Glomerular endothelial cell (primary cell): ENCODE results near the gene CFAP100. TPM values are rescaled to one million over a fixed set of nuclear protein-coding genes. Genes with fewer than 3 reads are reported as not detected.

ENCODE experiments used
- DNase-seq: peaks from one replicate; pipeline ENCODE4 v3.0.0-alpha.2; 2011; ENCODE audit warnings: low read depth, low spot score; ENCODE audit errors: extremely low read depth
- total RNA-seq: library from RNA; depleted of rRNA; stranded (reverse); fragments of >200 nt; gene quantifications from 2 replicates; pipeline ENCODE4 v1.2.3, GENCODE V29; 2015

The CFAP100 gene
- total RNA-seq, 1 donor from 2014 or later: not detected

DNA sequence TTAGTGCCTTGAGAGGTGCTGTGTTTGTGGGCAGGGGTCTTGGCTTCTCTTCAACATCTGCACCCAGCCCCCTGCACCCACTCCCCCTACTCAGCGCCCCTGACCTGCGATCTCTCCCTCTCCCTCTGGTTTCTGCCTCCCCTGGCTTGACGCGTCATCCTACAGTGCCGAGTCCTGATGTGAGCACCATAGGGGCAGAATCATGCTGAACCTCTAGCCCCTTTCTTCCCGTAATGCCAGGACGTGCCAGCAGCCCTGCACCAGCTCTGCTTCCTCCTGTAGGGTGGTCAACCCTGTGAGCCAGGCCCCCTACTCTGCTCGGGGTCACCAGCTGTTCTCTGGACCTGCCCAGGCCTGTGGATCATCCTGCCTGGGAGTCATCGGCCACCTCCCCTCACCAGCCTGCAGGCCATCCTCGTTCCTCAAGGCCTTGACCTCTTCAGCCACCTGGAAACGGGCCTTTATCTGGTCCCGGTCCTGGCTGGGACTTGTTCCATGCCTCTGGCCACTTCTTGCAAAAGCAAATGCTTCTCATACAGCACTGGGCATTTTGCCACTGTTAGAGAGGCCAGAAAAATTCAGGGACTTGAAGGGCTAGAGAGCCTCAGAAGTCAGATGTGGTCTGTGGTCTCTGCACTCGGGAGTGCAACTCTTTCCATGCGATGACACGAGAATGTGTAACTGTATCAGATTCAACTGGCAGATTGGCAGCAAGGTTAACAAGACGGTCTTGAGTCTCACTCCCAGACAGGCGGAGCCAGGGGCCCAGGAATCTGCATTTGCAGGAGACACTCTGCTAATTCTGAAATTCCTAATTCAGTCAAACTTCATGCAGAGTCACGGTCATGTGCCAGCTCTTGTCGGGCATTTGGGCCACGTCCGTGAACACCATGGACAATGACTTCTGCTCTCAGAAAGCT, 20.8 kb upstream of the CFAP100 start:
- DNase-seq: no peak

DNA sequence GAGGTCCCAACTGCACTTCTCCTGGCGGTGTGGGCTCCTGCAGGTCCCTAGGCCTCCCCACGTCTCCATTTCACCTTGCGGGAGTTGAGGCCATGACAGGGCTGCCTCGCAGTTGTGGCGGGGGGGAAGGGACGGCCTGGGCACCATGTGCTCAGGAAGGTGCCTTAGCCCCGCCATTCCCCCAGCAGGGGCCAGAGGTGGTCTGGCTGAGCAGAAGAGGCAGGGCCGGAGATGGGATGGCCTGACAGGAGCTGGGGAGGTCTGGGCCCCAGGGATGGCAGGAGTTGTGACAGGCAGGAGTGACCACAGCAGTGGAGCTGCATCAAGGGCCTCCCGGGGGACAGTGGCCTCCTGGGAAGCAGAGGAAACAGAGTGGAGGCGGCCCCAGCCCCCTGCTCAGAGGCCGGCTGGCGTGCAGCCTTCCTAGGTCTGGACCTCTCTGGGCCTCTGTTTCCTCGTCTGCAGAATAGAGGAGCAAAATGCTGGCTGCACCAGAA, 18.8 kb upstream of the CFAP100 start:
- DNase-seq: no peak

DNA sequence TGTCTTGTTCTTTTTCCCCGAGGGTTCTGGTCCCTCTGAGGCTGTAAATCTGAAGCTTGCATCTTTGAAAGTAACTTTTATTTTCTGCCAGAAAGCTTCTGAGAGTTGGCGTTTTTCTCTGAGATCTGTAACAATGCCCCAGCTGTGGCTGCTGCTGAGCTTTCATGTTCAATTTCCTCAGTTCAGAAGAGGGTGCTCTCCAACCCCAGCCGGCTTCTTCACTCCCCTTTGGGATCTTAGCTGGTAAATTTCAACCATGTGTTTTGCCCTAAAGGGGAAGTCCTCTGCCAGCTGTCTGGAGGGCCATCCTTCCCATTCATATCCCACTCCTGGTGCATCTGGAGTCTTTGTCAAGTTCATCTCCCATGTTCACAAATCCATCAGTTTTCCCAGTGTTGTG, 18.3 kb upstream of the CFAP100 start:
- DNase-seq: no peak

DNA sequence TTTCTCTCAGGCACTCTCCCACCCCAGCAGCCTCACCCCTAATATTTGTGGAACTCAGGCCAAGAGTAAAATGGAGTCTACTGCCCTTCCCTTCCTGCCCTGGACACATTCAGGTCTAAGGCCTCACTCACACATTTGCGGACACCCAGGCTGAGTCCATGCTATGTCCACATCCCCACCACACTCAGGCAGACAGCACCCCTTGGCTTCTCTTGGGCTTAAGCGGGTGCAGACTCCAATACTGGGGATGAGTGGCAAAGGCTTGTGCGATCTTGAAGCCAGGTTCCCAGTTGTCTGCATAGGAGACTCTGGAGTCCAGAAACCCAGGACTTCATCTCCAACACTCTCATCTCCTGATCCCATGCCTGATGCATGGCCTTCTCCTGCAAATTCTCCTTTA, 17.5 kb upstream of the CFAP100 start:
- DNase-seq: no peak

DNA sequence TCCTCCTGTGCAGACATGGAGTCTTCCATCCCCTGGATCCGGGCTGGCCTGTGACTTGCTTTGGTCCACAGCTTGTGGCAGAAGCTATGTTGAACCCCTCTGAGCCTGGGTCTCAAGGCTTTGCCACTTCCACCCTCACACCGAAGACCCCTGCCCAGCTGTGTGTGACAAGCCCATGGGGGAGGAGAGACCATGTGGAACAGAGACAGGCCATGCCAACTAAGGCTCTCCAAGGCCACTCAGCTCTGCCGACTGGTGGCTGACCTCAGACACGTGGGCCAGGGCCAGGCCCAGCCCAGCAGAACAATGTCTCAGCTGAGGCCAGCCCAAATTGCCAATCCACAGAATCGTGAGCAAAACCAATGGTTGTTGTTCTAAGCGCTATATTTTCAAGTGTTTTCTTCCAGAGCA, 16.4 kb upstream of the CFAP100 start:
- DNase-seq: no peak

DNA sequence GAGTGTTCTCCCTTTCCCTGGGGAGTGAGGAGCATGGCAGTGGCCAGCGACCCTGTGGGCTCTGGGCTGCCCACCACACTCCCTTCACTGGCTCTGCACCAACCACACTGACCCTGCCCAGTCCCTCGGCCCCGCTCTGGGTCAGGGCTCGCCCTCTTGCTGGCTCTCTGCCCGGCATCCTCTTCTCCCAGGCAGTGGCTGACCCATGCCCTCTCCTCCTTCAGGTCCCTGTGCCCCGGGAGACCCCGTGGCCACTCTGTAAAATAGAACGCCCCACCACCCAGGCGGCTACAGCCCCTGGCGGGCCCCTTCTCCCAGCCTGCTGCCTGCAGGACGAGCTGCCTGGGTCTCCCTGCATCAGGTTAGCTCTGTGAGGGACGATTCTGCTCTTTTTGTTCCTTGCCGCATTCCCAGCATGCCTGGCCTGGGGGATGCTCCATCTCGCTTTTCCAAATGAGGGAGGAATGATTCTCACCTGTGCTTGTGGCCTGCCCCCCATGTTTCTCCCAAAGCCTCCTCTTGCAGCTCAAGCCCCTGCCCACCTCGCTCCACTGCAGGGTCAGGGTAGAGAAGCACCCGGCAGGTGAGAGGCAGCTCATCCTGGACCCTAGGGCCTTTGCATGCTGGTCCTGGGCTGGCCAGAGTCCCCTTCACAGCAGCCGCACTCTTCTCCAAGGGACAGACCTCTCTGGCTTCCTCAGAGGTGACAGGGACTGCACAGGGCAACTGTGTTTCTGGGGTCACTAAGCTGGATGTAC, 14.5 kb upstream of the CFAP100 start:
- no peak for DNase-seq

DNA sequence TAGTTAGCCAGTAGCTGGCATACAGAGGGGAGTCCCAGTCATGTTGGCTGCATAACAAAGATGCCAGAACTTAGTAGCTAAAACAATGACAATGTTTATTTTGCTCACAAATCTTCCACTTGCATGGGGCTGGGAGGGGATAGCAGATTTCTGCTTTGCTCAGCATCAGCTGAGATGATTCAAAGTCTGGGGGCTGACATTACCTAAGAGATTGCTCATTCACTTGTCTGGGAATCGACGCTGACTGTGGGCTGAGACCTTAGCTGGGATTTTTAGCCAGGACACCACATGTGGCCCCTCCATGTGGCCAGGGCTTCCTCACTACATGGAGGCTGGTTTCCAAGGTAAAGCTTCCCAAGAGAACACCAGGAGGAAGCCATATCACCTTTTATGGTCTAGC, 12.7 kb upstream of the CFAP100 start:
- no peak for DNase-seq

DNA sequence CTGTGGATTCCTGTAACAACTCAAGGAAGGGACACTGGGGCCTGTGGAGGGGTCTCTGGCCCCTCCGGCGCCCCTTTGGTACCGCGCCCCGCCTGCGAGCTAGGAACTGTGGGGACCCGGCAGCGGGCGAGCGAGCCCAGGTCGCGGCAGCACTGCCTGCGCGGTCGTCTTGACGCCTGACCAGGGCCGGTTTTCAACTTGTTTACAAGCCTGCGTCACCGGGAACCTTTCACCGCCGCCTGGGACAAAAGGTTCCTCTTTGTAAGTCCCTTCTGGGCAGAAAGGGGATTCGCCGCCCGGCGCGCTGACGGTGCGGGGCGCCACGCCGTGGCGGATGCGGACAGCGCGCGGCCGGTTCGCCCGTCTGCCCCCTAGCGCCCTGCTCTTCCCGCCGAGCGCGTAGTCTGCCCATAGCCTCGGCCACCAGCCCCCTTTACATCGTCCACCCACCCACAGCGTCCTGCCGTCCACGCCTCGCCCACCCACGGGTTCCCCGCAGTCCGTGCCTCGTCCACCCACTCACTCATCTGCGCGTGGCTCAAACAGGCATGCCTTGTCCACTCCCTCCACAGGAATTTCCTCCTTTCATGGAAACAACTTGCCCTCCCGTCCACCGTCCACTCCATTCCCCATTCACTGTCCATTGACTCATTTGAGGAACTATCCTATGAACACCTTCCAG, 5.5 kb upstream of the CFAP100 start:
- peak; percentile 33 for DNase-seq

DNA sequence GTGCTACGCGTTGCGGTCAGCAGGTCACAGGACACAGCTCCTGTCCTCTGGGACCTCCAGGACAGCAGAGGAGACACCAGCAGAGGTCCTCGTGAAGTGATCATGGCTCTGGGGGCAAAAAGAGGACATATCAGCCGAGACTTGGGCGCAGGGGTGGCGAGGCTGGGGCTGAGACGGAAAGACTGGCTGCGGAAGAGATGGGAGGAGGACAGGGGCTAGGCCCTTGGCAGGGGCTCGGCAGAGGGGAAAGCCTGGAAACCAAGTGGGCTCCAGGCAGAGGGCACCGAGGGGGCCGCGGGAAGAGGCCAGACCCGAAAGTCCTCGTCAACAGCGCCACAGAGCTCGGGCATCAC, 4.9 kb upstream of the CFAP100 start:
- no peak for DNase-seq

DNA sequence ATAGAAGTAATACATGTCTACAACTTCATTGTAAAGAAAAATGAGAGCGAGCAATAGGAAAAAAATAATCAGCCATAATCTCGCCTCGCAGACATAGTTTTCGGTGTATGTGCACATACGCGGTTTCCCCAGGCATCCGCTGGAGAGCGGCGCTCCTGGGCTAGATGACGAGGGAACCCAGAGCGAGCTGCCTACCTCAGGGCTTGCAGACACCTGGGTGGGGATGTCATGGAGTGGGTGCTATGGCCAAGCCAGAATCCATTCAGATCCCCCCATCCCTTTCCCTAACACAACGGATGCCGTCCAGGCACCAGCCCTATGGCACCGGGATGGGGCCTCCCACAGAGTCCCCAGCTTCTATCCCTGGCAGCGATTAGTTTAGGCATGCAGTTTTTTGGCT, 4.5 kb upstream of the CFAP100 start:
- DNase-seq: no peak

DNA sequence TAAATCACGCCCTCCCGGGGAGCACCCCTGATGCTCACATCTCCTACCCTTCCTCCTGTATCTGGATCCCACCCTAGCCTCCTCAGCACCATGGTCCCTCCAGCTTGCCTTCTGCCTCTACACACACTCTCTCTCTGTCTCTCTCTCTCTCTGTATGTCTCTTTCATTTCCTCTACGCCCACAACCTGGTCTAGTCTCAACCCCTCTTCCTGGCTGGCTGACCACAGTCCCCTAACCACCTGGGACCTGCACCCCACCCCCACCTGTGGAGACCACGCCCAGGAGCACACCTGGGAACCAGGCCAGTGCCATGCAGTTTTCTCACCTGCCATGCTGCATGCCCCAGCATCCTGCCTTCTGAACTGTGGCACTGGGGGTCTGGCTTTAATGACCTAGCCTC, 4.0 kb upstream of the CFAP100 start:
- no peak for DNase-seq

DNA sequence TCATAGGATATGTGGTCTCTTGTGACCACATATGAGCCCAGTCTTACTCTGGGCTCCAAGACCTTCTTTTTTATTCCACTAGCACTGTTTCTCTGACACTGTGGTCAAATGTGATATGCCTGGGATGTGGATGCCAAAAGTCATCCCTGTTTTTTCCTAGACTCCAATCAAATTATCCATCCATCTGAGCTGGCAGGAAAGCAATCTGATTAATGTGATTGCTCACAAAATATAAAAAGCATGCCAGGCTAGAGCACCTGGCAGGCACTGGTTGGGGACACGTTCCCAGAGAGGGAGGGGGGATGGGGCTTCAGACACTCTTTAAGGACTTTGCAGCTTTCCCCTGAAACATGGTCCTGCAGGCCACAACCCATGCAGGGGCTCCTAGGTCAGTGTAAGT, 3.1 kb upstream of the CFAP100 start:
- no peak for DNase-seq

DNA sequence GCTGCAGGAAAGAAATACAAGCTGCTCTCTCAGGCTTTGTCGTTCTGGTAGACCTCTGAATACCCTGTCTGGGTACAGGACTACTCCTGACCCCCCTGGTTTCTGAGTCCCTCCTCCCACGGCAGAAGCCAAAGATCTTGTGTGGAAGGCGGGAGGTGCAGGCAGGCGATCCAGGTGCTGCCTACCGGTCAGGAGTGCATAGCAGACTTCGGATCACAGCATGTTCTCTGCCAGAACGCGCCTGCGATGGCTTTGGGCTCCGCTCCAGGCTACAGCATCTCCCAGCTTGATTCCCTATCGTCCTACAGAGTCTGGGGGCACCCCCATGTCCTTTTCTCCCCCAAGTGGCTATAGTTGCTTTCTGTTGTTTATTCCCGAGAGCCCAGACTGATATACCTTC, 2.5 kb upstream of the CFAP100 start:
- DNase-seq: no peak

DNA sequence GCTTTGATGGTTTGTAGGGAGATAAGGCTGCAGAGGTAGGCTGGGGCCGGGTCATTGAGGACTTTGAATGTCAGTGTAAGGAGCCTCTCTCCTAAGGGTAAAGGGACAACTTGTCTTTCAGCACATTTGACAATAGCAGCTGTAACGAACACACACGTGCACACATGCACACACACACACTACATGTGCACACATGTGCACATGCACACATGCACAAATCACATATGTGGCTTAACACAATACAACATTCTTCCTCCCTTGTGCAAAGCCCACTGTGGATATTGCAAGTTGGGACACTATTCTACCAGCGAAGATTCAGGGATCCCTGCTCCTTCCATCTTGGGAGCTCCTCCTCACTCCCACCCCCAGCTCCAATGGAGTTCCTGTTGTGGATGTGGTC, 1.1 kb upstream of the CFAP100 start:
- no peak for DNase-seq

DNA sequence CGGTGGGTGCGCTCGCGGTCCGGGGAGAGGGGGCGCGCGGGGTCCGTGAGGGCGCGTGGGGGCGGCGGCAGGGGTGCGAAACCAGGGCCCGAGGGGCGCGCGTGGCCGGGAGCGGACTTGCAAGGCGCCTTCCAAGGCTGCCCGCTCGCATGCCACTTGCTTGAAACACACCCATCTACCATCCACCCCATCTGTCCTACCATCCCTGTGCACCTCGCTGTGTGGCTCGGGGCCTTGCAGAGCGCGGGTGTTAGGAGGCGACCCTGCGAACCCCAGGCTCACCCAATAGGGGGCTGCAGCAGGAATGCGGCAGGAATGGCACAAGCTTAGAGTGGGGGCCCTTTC, 240 bp downstream of the CFAP100 start:
- DNase-seq: no peak

DNA sequence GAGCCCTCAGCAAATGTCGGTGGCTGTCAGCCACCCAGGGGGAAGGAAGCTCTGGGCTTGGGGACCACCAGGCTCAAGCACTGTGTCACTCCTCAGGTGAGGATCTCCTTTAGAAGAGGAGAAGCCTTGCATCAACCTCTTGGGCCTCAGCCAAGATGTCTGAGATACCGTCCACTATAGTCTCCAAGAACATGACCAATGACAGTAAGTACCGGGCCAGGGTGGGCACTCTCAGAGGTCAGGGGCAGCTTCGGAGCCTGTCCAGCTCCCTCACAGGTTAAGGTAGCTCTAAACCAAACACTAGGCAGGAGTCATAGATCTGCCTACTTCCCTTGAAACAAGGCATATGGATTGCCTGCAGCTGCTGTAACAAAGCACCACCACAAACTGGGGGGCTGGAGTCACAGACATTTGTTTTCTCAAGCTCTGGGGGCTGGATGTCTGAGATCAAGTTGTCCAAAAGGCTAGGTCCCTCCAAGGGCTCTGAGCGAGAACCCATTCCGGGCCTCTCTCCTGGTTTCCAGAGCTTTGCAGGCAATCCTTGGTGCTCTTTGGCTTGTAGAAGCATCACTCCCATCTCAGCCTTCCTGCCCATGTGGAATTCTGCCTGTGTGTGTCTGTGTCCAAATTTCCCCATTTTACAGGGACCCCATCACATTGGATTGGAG, 1.3 kb downstream of the CFAP100 start:
- DNase-seq: no peak

DNA sequence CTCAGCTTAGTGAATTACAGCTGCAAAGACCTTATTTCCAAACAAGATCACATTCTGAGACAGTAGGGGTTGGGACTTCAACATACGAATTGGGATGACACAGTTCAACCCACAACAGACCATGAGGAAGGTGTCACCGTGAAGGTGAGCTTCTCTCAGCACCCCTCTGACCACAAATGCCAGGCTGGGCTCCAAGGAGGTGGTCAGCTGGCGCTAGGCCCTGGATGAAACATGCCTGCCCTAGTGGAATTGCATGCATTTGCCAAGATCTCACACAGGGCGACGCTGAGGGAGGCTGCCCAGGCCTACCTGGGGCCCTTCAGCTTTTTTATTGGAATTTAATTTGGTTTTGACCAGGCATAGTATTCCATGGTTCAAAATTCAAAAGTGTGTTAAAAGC, 1.8 kb downstream of the CFAP100 start:
- DNase-seq: no peak

DNA sequence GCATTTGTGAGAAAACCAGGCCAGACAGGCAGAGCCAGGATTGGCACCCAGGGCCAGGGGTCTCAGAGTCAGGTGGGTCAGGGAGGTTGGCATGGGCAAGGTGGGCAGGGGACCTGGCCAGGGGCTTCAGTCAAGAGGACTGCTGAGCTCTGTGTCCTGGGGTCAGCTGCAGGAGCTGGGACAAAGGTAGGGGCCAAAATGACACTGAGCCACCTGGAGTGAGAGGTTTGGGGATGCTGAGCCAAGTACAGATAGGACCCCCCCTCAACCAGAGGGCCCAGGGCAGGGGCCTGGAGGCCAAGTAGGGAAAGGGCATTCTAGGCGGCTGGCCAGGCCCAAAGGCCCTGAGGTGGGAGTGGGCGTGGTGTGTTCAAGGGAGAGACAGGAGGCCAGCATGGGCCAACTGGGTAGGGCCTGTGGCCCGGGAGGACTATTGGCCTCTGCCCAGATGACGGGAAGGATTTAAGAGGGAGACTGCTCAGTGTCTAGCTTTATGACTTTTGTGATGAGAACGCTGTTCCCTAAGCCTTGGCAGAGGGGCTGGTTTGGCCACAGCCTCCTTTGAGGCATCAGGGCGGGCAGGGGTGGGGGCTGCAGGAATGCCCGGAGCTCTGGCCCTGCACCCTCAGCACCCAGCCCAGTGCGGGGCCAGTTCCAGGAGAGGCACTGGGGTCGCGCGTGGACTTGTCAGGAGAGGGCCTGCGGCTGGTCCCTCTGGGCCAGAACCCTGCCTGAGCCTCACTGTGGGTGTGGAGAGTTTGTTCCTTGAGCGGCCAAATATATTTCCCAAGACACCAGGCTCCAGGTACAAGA, 3.1 kb downstream of the CFAP100 start:
- no peak for DNase-seq

DNA sequence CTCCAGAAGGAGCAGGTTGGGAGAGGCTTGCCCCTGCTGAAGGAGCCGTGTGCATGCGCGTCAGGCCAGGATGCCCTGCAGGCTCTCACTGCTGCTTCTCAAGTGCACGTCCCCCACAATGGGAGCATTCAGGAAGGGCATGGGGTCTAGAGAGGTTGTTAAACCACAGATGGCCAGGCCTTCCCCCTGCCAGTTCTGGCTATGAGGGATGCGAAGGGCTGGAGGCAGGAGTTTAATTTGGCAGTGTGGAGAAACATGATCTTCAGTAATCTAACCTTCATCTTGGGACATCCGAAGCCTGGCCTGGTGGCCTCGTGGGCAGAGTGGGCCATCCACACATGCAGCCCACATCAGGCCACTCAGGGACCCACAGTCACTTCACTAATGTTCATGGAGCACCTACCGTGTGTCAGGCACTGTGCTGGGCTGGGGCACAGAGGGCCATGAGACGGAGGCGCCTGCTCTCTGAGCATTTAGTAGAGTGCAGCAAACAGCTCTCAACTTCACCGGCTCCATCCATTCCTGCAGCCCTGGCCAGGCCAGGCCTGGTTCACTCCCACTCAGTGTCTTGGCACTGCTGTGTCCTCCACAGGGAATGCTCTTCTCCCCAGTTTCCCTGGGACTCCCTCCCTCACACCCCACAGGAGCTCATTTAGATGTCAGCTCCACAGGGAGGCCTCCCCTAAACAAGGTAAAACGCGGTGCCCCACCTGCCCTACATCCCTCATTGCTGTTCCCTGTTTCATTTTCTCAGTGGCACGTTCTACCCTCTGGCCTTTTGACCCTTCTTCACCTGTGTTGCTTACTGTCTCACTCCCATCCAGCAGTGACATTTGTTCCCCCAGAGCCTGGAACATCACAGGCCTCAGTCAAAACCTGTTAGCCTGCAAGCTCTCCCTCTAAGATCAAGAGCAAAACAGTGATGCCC, 4.0 kb downstream of the CFAP100 start:
- no peak for DNase-seq
